ENCODE data around the gene CHCHD6.

- no peak for TF ChIP-seq CTCF (IDR thresholded peaks at IDR 0.05)
- no peak for TF ChIP-seq POLR2A (IDR thresholded peaks at IDR 0.05)
Observed at GRCh38 chr3:127008236-127008635, 304.2 kb downstream of the CHCHD6 start.

Data from adrenal gland (tissue), 5 donors.